Astrocyte (in vitro differentiated cells and primary cell): Measurements from ENCODE around the gene NCOA1.

Experiments
- CTCF ChIP-seq: IDR thresholded peaks from 2 replicates; pipeline ENCODE4 v1.5.1; 2011; ENCODE audit warnings: low read depth, mild to moderate bottlenecking, inconsistent platforms, low read length, moderate library complexity; ENCODE audit not compliant: insufficient read depth
- EZH2 ChIP-seq: IDR thresholded peaks from 2 replicates; pipeline ENCODE4 v1.6.1; 2012; ENCODE audit warnings: mild to moderate bottlenecking, low read length, inconsistent platforms; ENCODE audit not compliant: insufficient read depth

- no peak for TF ChIP-seq CTCF
- TF ChIP-seq EZH2 = no peak
Measured at GRCh38 chr2:24635181-24635580, 144.1 kb downstream of the NCOA1 start.
